Occipital lobe (tissue), 2 donors: ENCODE measurements around the gene ZNF227. TPM values are rescaled to one million over a fixed set of nuclear protein-coding genes. Genes with fewer than 3 reads are reported as not detected.
"Not testable (repeated sequence)": the region's sequence is repeated elsewhere in the genome, so short reads cannot be mapped to it uniquely, and the experiment has no call there.

Experiments used
- DNase-seq: peaks from one replicate; lab custom pipeline; 2025; lab: John Stamatoyannopoulos, UW
- total RNA-seq: library from RNA; depleted of rRNA; stranded (reverse); fragments of >200 nt; gene quantifications from one replicate; pipeline ENCODE4 v1.2.3, GENCODE V29; 2014

Gene ZNF227
- 45.5 TPM for total RNA-seq

DNA sequence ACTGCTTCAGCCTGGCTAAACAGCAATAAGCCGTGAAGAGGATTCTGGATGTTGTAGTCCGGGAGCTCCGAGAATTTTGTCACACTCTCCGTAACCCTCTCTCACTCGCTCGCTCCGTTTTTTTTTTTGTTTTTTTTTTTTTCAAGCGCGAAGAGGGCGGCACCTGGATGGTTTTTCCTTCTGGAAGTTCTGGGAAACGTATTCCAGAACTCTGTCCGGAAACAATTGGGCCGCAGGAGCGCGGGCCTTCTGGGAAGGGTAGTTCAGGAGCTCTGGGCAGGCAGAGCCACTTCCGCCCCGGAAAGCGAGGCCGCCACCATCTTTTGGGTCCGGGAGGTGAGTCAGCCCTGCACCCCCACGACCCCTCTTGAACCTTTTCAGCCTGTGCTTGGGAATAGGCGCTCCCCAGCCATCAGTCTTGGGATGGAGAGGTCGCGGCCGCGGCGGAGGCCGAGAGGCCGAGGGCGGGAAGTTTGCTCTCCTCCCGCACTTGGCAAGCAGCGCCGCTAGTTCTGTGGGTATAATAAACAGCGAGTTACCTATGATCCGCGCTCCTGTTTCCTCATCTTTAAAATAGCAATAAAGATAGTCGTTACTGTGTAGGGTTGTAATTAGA is at the start of gene ZNF227:
TSS of gene ZNF227 (plus strand) at position 283 of the 616 bp plus-strand sequence. CDS start 5,261 bp downstream, outside the sequence.
- peak; percentile 84 for DNase-seq

DNA sequence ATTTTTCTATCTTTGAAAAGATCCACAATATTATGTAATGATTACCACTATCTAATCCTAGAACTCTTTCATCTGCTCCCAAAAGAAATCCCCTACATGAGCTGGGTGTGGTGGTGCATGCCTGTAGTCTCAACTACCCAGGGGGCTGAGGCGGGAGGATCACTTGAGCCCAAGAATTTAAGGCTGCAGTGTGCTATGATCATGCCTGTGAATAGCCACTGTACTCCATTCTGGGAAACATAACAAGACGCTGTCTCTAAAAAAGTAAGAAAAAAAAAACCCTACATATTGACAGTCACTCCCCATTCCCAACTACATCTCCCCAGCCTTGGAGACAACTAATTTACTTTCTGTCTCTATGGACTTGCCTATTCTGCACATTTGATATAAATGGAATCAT is 48.5 kb upstream of the ZNF227 start:
- no peak for DNase-seq

DNA sequence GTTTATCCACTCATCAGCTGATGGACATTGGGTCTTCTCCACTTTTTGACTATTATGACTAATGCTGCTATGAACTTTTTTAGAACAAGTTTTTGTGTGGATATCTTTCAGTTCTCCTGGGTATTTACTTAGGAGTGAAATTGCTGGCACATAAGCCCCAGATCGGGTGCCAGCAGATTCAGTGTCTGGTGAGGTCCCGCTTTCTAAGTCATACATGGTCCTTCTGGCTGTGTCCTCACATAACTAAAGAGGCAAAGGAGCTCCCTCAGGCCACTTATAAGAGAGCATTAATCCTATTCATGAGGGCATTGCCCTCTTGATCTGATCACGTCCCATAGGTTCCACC is 48.0 kb upstream of the ZNF227 start:
- DNase-seq: no peak

DNA sequence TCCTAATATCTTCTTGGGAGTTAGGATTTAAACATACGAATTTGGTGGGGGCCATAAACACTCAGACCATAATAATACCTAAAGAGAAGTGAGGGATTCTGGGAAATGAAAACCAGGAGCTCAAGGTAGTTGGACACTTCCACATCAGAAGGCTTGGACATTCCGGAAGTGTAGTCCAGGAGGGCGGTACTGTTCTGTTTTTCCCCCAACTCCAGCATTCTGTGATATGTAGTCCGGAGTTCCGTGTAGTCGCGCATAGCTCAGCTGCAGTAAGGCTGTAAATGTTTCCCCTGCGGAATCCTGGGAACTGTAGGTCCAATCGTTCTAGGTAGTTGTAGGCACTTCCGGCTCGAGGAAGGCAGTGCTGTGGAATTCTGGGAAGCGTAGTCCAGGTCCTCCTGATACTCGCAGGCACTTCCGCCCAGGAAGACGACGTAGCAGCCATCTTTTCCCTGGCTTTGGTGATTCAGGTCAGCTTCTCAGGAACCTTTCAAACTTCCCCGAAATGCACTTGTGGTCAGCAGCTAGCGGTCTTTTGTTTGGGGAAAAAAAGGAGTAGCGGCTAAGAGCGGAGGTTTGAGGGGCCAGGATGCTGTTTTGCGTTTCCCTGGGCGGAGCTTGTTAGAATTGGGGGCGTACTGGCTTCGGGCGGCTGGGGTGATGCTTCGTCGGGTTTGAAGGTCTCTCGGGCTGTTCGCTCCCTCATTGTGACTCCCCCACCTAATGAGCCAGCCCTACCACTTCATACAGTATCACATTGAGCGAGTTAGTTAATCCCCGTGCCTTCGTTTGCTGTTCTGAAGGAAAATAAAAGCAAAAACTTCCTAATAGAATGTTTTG is 47.4 kb upstream of the ZNF227 start, which contains the start of gene ZNF226:
TSS of gene ZNF226 (plus strand) at position 428 of the 840 bp plus-strand sequence. CDS start 4,981 bp downstream, outside the sequence.
- peak; percentile 95 for DNase-seq

DNA sequence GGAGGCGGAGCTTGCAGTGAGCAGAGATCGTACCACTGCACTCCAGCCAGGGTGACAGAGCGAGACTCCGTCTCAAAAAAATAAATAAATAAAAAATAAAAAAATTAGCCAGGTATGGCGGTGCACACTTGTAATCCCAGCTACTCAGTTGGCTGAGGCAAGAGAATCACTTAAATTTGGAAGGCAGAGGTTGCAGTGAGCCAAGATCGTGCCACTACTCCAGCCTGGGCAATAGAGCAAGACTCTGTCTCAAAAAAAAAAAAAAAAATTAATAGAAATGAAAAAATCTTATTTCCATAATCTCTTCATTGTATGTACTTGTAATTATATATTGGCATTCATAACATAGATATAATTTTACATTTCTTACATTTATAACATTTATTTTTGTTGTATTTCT is 41.7 kb upstream of the ZNF227 start:
- not testable (repeated sequence) for DNase-seq

DNA sequence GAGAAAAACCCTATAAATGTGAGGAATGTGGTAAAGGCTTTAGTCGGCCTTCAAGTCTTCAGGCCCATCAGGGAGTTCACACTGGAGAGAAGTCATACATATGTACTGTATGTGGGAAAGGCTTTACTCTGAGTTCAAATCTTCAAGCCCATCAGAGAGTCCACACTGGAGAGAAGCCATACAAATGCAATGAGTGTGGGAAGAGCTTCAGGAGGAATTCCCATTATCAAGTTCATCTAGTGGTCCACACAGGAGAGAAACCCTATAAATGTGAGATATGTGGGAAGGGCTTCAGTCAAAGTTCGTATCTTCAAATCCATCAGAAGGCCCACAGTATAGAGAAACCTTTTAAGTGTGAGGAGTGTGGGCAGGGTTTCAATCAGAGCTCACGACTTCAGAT is 35.7 kb upstream of the ZNF227 start:
- DNase-seq: no peak

DNA sequence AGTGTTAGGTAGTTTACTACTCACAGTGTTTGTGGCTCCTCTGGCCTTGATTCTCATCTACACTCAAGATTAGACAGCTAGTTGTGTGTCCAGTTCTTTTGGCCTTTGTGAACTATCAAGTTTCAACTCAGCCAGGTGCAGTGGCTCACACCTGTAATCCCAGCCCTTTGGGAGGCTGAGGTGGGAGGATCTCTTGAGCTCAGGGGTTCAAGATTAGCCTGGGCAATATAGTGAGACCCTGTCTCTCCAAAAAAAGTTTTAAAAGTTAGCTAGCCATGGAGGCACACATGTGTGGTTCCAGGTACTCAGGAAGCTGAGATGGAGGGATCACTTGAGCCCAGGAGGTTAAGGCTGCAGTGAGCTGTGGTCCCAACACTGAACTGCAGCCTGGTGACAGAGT is 31.4 kb upstream of the ZNF227 start:
- no peak for DNase-seq

DNA sequence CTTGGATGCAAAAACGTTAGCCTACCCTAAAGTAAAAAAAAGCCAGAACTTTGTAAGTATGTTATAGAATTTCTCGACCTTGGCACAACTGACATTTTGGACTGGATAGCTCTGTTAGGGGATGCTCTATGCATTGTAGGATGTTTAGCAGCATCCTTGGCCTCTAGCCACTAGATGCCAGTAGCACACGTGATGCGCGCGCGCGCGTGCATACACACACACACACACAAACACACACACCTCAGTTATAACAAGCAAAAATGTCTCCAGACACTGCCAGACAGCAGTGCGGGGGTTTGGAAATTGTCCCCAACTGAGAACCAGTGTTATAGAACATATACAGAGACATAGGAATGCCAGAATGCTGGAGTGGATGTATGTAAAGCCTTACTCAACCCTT is 30.2 kb upstream of the ZNF227 start:
- DNase-seq: no peak

DNA sequence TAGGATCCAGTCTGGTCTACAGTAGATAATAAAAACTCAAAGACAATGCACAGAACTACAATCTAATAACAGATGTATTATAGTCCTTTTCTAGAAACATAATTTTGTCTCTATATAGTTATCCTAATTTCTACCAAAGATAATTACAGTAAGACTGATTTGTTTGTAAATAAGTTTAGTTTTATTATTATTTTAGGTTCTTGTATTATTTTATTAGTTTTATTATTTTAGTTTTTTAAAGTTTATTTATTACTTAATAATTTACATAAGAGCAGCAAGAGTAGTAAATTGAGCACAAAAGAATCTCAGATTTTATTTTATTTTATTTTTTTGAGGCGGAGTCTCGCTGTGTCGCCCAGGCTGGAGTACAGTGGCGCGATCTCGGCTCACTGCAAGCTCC is 22.3 kb upstream of the ZNF227 start:
- DNase-seq: no peak

DNA sequence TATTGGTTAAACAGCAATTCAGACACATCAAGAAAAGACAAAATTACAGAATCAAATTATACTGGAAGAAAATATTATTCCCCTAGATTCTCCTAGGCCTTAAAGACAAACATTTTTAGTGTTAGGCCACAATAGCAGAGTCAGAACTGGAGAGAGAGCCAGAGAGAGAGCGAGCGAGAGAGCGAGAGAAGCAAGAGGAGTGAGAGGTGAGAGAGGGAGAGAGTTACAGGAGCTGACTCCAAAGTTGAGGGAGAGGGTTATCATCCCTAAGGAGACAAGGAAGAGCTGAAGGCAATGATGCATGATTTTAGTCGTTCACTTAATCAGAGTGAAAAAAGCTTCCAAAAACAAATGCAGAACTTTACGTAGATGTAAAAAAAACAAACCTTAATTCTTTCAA is 20.2 kb upstream of the ZNF227 start:
- DNase-seq: no peak

DNA sequence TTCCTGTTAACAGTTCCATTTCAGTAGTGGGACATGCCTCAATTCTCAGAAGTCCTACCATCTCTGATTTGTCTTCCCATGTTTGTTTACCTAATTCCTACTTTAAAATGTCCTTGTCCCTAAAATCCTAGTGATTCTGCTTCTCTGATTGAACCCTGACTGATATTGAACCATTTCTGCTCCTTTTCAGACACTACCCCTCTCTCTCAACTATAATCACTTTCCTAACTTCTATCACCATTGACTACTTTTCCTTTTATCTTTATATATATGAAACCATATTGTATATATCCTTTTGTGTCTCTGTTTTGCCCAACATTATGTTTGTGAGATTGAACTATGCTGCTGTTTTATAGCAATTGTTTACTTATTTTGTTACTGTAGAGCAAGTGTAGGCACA is 15.6 kb upstream of the ZNF227 start:
- no peak for DNase-seq

DNA sequence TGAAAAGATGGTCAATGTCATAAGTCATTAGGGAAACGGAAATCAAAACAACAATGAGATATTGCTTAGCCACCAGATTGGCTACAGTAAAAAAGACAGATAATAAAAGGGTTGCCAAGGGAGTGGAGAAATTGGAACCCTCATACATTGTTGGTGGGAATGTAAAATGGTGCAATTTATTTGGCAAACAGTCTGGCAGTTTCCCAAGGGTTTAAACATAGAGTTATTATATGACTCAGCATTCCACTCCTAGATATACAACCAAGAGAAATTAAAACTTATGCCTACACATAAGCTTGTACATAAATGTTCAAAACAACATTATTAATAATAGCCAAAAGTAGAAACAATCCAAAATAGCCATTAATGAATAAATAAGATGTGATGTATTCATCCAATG is 9.9 kb upstream of the ZNF227 start:
- no peak for DNase-seq

DNA sequence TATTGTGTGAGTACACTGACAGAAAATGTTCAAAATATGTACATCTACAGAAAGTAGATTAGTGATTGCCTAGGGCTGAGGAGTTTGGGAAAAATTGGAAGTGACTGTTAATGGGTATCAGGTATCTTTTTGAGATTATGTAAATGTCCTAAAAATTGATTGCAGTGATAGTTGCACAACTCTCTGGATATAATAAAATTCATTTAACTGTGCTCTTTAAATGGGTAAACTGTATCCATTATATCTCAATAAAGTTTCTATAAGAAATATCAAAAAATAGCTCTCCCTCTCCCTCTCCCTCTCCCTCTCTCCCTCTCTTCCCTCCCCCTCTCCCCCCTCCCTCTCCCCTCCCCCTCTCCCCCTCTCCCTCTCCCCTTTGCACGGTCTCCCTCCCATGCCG is 9.4 kb upstream of the ZNF227 start:
- DNase-seq: no peak

DNA sequence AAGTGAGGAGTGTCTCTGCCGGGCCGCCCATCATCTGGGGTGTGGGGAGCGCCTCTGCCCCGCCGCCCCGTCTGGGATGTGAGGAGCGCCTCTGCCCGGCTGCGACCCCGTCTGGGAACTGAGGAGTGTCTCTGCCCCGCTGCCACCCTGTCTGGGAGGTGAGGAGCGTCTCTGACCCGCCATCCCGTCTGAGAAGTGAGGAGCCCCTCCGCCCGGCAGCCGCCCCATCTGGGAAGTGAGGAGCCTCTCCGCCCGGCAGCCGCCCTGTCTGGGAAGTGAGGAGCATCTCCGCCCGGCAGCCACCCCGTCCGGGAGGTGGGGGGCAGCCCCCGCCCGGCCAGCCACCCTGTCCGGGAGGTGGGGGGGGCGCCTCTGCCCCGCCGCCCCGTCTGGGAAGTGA is 8.5 kb upstream of the ZNF227 start:
- DNase-seq: not testable (repeated sequence)

DNA sequence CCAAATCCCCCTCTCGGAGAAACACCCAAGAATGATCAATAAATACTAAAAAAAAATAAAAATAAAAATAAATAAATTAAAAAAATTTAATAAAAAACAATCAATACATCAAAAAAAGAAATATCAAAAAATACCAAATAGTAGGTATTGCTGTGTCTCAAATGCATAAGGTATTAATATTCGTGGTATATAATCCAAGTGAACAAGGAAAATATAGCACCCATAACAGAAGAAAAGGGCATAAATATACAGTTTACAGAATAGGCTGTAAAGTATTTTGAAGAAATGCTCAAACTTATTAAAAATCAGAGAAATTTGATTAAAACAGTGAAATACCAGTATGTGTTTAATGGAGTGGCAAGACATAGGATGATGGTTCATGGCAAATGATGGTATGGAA is 7.6 kb upstream of the ZNF227 start:
- DNase-seq: no peak

DNA sequence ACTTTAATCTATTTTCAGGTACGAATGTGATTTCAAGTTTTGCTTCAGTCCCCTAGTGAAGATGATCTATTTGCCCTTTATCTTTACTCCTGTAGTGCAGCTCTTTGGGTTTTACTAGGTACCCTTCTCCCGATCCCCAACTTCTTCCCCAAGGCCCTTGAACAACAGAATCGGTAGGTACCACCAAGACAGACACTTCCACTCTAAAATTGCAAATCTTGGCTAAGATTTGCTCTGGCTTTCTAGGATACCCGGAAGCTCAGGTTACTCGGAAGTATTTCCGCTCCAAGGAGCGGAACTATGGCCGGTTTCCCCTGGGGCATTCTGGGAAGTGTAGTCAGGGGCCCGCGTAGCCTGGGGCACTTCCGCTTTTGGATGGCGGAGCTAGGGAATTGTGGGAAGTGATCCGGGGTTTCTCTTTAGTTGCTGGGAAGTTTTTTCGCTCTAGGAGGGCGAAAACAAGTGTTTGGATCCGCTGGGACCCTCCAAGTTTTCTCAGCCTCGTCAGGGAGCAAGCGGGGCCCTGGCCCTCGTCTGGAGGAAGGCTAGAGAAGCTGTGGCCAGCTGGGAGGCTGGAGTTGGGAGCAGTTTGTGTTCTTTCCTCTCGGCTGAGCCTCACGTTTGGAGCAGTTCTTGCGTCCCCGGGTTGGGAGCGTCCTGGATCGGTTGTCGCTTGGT is 5.1 kb upstream of the ZNF227 start:
- peak; percentile 84 for DNase-seq

DNA sequence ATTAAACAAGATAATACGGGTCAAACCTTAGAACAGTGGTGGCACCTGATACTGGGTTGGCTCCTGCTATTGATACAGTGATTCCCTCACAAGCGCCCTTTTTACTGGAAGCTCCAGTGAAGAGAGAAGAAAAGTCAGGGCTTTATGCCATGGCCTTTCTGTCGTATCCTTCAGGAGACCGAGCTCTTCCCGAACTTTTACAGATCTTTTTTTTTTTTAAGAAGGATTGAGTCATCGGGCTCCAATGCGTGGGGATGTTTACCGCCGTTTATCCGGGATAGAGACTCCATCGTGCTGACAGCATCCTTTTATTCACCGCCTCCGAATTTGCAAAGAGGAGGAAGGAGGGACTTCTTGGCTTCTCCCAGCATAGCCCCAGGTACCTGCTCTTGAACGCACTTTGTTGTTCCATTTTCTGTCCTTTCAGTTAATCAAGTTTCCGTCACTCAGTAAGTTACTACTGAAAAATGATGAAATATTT is 574 bp downstream of the ZNF227 start:
- no peak for DNase-seq

DNA sequence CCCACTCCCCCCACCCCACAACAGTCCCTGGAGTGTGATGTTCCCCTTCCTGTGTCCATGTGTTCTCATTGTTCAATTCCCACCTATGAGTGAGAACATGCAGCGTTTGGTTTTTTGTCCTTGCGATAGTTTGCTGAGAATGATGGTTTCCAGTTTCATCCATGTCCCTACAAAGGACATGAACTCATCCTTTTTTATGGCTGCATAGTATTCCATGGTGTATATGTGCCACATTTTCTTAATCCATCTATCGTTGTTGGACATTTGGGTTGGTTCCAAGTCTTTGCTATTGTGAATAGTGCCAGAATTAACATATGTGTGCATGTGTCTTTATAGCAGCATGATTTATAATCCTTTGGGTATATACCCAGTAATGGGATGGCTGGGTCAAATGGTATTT is 7.6 kb downstream of the ZNF227 start:
- not testable (repeated sequence) for DNase-seq

DNA sequence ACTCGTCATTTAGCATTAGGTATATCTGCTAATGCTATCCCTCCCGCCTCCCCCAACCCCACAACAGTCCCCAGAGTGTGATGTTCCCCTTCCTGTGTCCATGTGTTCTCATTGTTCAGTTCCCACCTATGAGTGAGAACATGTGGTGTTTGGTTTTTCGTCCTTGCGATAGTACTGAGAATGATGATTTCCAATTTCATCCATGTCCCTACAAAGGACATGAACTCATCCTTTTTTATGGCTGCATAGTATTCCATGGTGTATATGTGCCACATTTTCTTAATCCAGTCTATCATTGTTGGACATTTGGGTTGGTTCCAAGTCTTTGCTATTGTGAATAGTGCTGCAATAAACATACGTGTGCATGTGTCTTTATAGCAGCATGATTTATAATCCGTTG is 8.4 kb downstream of the ZNF227 start:
- DNase-seq: not testable (repeated sequence)

DNA sequence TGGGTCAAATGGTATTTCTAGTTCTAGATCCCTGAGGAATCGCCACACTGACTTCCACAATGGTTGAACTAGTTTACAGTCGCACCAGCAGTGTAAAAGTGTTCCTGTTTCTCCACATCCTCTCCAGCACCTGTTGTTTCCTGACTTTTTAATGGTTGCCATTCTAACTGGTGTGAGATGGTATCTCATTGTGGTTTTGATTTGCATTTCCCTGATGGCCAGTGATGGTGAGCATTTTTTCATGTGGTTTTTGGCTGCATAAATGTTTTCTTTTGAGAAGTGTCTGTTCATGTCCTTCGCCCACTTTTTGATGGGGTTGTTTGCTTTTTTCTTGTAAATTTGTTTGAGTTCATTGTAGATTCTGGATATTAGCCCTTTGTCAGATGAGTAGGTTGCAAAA is 9.0 kb downstream of the ZNF227 start:
- not testable (repeated sequence) for DNase-seq

DNA sequence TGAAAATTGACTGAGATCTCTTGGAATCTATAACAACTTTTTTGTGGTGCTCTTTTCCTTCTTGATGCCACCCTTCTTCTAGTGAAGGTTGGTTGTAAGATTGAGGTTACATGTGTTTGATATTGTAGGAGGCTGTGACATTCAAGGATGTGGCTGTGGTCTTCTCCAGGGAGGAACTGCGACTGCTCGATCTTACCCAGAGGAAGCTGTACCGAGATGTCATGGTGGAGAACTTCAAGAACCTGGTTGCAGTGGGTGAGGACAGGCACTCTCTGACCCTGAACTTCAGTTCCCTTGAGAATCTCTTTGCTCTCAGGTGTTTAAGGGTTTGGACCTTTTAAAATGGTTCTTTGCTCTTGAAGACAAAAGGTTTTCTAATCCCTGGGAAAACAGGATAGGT is 16.0 kb downstream of the ZNF227 start:
- DNase-seq: no peak

DNA sequence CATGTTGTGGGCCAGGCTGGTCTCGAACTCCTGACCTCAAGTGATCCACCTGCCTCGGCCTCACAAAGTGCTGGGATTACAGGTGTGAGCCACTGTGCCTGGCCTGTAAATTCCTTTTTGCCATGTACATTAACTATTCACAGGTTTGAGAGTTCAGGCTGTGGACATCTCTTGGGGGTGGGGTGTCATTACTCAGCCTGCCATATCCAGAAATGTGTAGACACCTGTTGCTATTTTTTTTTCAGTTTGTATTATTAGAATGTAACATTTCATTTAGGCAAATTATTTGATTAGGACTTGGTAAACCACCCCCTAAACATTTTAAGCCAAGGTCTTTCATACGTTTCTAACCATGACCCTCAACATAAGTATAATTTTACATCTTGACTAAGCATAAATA is 20.5 kb downstream of the ZNF227 start:
- no peak for DNase-seq
